ENCODE measurements around the gene AIF1L. TPM values are rescaled to one million over a fixed set of nuclear protein-coding genes. Genes with fewer than 3 reads are reported as not detected.
"Not testable (repeated sequence)": the region's sequence is repeated elsewhere in the genome, so short reads cannot be mapped to it uniquely, and the experiment has no call there.

The AIF1L gene
- total RNA-seq, 1 donor from 2014 or later = 23.7 TPM

GRCh38 chr9:131098391-131099101 lies 2.2 kb downstream of the AIF1L start:
- Histone ChIP-seq H3K79me2 (ENCODE audit: insufficient read depth, low read length) (no peaks in the 10 kb centered on the region), H3K27me3 (ENCODE audit: insufficient read depth, low read length) (peaks cover 23% of the 10 kb centered on the region), H3K27ac (ENCODE audit: low read depth, low read length) (no peak overlapping the region), H3K4me1 (ENCODE audit: insufficient read depth, low read length) (peaks cover 12% of the 10 kb centered on the region), H3K9ac (ENCODE audit: low read length) (no peak overlapping the region), H3K9me3 (ENCODE audit: insufficient read depth, low read depth, low read length) (no peaks in the 10 kb centered on the region), H4K20me1 (ENCODE audit: insufficient read depth, low read length) (no peaks in the 10 kb centered on the region), H3K4me2 (ENCODE audit: low read length) (no peak overlapping the region), H2AFZ (ENCODE audit: low read depth, low read length) (no peak overlapping the region), H3K4me3 (ENCODE audit: insufficient read depth, low read depth, low read length) (no peak overlapping the region), H3K36me3 (ENCODE audit: insufficient read depth, low read length) (no peaks in the 10 kb centered on the region)
- no peaks in the 10 kb centered on the region for H3K36me3 Mint-ChIP-seq (ENCODE audit: low read depth, unreplicated experiment)
- H3K4me3 Mint-ChIP-seq (ENCODE audit: unreplicated experiment) = no peak overlapping the region
- peak overlapping the region; percentile 34 for H3K27ac Mint-ChIP-seq (ENCODE audit: unreplicated experiment)
- no peaks in the 10 kb centered on the region for H3K9me3 Mint-ChIP-seq (ENCODE audit: unreplicated experiment)
- H3K27me3 Mint-ChIP-seq (ENCODE audit: low read depth, unreplicated experiment) = peaks cover 34% of the 10 kb centered on the region
- peaks cover 17% of the 10 kb centered on the region for H3K4me1 Mint-ChIP-seq (ENCODE audit: low read depth, unreplicated experiment)
- FAIRE-seq = no peak
- no peak for DNase-seq (ENCODE audit: low read depth)
- no peak for TF ChIP-seq EZH2 (IDR thresholded peaks at IDR 0.05; ENCODE audit: insufficient read depth, low read length)
- no peak for TF ChIP-seq CTCF (IDR thresholded peaks at IDR 0.05; ENCODE audit: insufficient read depth, low read depth, low read length)

- Mint-ChIP-seq H3K27me3 (ENCODE audit: low read depth, unreplicated experiment) (peaks cover 33% of the 10 kb centered on the region), H3K9me3 (ENCODE audit: unreplicated experiment) (no peaks in the 10 kb centered on the region), H3K27ac (ENCODE audit: unreplicated experiment) (peak overlapping the region; percentile 34), H3K36me3 (ENCODE audit: low read depth, unreplicated experiment) (no peaks in the 10 kb centered on the region), H3K4me3 (ENCODE audit: unreplicated experiment) (no peak overlapping the region), H3K4me1 (ENCODE audit: low read depth, unreplicated experiment) (peaks cover 17% of the 10 kb centered on the region)
- DNase-seq (ENCODE audit: low read depth) (no peak), FAIRE-seq (no peak)
- Histone ChIP-seq H3K4me3 (ENCODE audit: insufficient read depth, low read depth, low read length) (no peak overlapping the region), H3K4me2 (ENCODE audit: low read length) (no peak overlapping the region), H3K27ac (ENCODE audit: low read depth, low read length) (no peak overlapping the region), H3K36me3 (ENCODE audit: insufficient read depth, low read length) (no peaks in the 10 kb centered on the region), H3K9me3 (ENCODE audit: insufficient read depth, low read depth, low read length) (no peaks in the 10 kb centered on the region), H4K20me1 (ENCODE audit: insufficient read depth, low read length) (no peaks in the 10 kb centered on the region), H3K79me2 (ENCODE audit: insufficient read depth, low read length) (no peaks in the 10 kb centered on the region), H2AFZ (ENCODE audit: low read depth, low read length) (no peak overlapping the region), H3K27me3 (ENCODE audit: insufficient read depth, low read length) (peaks cover 19% of the 10 kb centered on the region), H3K4me1 (ENCODE audit: insufficient read depth, low read length) (peaks cover 12% of the 10 kb centered on the region), H3K9ac (ENCODE audit: low read length) (no peak overlapping the region)
- TF ChIP-seq CTCF (IDR thresholded peaks at IDR 0.05; ENCODE audit: insufficient read depth, low read depth, low read length) (no peak), EZH2 (IDR thresholded peaks at IDR 0.05; ENCODE audit: insufficient read depth, low read length) (no peak)
Observed at GRCh38 chr9:131099102-131099606, 2.8 kb downstream of the AIF1L start.

- DNase-seq (ENCODE audit: low read depth); H3K4me3 ChIP-seq (ENCODE audit: insufficient read depth, low read depth, low read length); H3K9ac ChIP-seq (ENCODE audit: low read length); H2AFZ ChIP-seq (ENCODE audit: low read depth, low read length); H3K36me3 ChIP-seq (ENCODE audit: insufficient read depth, low read length); H3K4me3 Mint-ChIP-seq (ENCODE audit: unreplicated experiment); H3K27ac ChIP-seq (ENCODE audit: low read depth, low read length); H3K9me3 Mint-ChIP-seq (ENCODE audit: unreplicated experiment); FAIRE-seq; H4K20me1 ChIP-seq (ENCODE audit: insufficient read depth, low read length); H3K4me2 ChIP-seq (ENCODE audit: low read length); H3K79me2 ChIP-seq (ENCODE audit: insufficient read depth, low read length); H3K9me3 ChIP-seq (ENCODE audit: insufficient read depth, low read depth, low read length); H3K36me3 Mint-ChIP-seq (ENCODE audit: low read depth, unreplicated experiment); H3K27ac Mint-ChIP-seq (ENCODE audit: unreplicated experiment): not testable (repeated sequence)
- Mint-ChIP-seq H3K4me1 (ENCODE audit: low read depth, unreplicated experiment) (peaks cover 17% of the 10 kb centered on the region), H3K27me3 (ENCODE audit: low read depth, unreplicated experiment) (peaks cover 27% of the 10 kb centered on the region)
- H3K27me3 ChIP-seq (ENCODE audit: insufficient read depth, low read length) = peaks cover 16% of the 10 kb centered on the region
- peaks cover 12% of the 10 kb centered on the region for H3K4me1 ChIP-seq (ENCODE audit: insufficient read depth, low read length)
Observed at GRCh38 chr9:131099845-131100244, 3.5 kb downstream of the AIF1L start.

Data from astrocyte (in vitro differentiated cells and primary cell).